K562 (cell line): Measurements from ENCODE around the gene NFYC. TPM values are rescaled to one million over a fixed set of nuclear protein-coding genes. Genes with fewer than 3 reads are reported as not detected.

Experiments
- ARID3B ChIP-seq: fragments of 250-450 bp; sonication (Bioruptor Pico); IDR thresholded peaks from 2 replicates; pipeline ENCODE4 v1.4.0; 2020; ENCODE audit warnings: borderline replicate concordance
- CBX2 ChIP-seq: fragments of 200-600 bp; sonication (generic); IDR thresholded peaks from one replicate; pipeline ENCODE4 v1.6.1; 2012; ENCODE audit warnings: mild to moderate bottlenecking, low read length, inconsistent platforms; ENCODE audit not compliant: insufficient read depth, poor library complexity, severe bottlenecking
- E4F1 ChIP-seq: fragments of 250-450 bp; sonication (Bioruptor Pico); IDR thresholded peaks from 2 replicates; pipeline ENCODE4 v1.5.0; 2021; ENCODE audit warnings: mild to moderate bottlenecking, borderline replicate concordance
- GABPB1 ChIP-seq: sonication (generic); formaldehyde crosslinking; IDR thresholded peaks from 2 replicates; pipeline ENCODE4 v1.8.0; 2022; ENCODE audit warnings: mild to moderate bottlenecking, missing genetic modification reagents
- HDAC8 ChIP-seq: fragments of 450-650 bp; IDR thresholded peaks from 2 replicates; pipeline ENCODE4 v1.6.1; 2016; ENCODE audit warnings: mild to moderate bottlenecking, missing genetic modification characterization, moderate library complexity, missing compliant biosample characterization
- HINFP ChIP-seq: fragments of 450-650 bp; conservative IDR thresholded peaks from 2 replicates; pipeline ENCODE4 v1.6.1; 2016; ENCODE audit warnings: missing genetic modification characterization, low read depth, mild to moderate bottlenecking, control low read depth, missing compliant biosample characterization
- KDM5B ChIP-seq: fragments of 200-600 bp; sonication (generic); IDR thresholded peaks from 2 replicates; pipeline ENCODE4 v1.6.1; 2012; ENCODE audit warnings: low read depth, mild to moderate bottlenecking, moderate library complexity, low read length, control low read depth, inconsistent platforms; ENCODE audit not compliant: insufficient replicate concordance
- MEF2D ChIP-seq: conservative IDR thresholded peaks from 2 replicates; pipeline ENCODE4 v1.6.1; 2016; ENCODE audit warnings: low read depth, missing genetic modification characterization, missing compliant biosample characterization
- NRF1 ChIP-seq, 2 experiments: fragments of 450-650 bp; IDR thresholded peaks in 1 of 2; conservative IDR thresholded peaks in 1 of 2; 2 replicates each; pipeline ENCODE4 v1.6.1; 2014; ENCODE audit warnings: mild to moderate bottlenecking in 2 of 2
- OTX1 ChIP-seq: fragments of 450-650 bp; formaldehyde crosslinking; IDR thresholded peaks from 2 replicates; pipeline ENCODE4 v1.4.0; 2022; ENCODE audit warnings: mild to moderate bottlenecking
- RBM15 ChIP-seq: fragments of 200-400 bp; formaldehyde crosslinking; IDR thresholded peaks from 2 replicates; pipeline ENCODE4 v1.6.1; 2018; ENCODE audit warnings: mild to moderate bottlenecking, low read length, moderate library complexity; ENCODE audit not compliant: insufficient read depth
- SREBF1 ChIP-seq: fragments of 150-350 bp; IDR thresholded peaks from 2 replicates; pipeline ENCODE4 v1.6.1; 2014; ENCODE audit warnings: antibody characterized with exemption, low read depth, low read length, borderline replicate concordance
- TCF3 ChIP-seq: sonication (generic); formaldehyde crosslinking; IDR thresholded peaks from 2 replicates; pipeline ENCODE4 v1.4.0; 2020; ENCODE audit warnings: mild to moderate bottlenecking, missing genetic modification reagents
- THRAP3 ChIP-seq: fragments of 450-650 bp; IDR thresholded peaks from 2 replicates; pipeline ENCODE4 v1.6.1; 2016; ENCODE audit warnings: mild to moderate bottlenecking, inconsistent platforms, borderline replicate concordance
- ZBTB26 ChIP-seq: fragments of 450-650 bp; formaldehyde crosslinking; IDR thresholded peaks from 2 replicates; pipeline ENCODE4 v1.4.0; 2022; ENCODE audit warnings: missing genetic modification characterization
- ZBTB9 ChIP-seq: fragments of 450-650 bp; formaldehyde crosslinking; IDR thresholded peaks from 2 replicates; pipeline ENCODE4 v1.4.0; 2020; ENCODE audit warnings: mild to moderate bottlenecking, moderate library complexity
- ZNF444 ChIP-seq: fragments of 250-450 bp; sonication (Bioruptor Pico); IDR thresholded peaks from 2 replicates; pipeline ENCODE4 v1.4.0; 2020; ENCODE audit warnings: mild to moderate bottlenecking, moderate library complexity
- ZNF57 ChIP-seq: fragments of 450-650 bp; formaldehyde crosslinking; IDR thresholded peaks from 2 replicates; pipeline ENCODE4 v1.4.0; 2020; ENCODE audit warnings: mild to moderate bottlenecking, moderate library complexity
- polyA plus RNA-seq, 8 experiments: library from polyadenylated mRNA; depleted of rRNA in 4 of 8; stranded (reverse) in 5 of 8; unstranded in 3 of 8; fragments of >200 nt; fragmentation: Nextera tagmentation in 2 of 8; fragmentation: Illumina TruSeq in 1 of 8; extraction: Ambion mirVana in 2 of 8; extraction: Trizol in 1 of 8; gene quantifications; 2 replicates each; pipeline versions ENCODE4 v1.2.1 to v1.2.3, GENCODE V29; 2011 to 2014; ENCODE audit warnings: inconsistent platforms in 1 of 8, missing spikeins in 1 of 8
- total RNA-seq, 7 experiments: library from RNA; depleted of rRNA in 6 of 7; stranded (reverse); fragments of >200 nt in 6 of 7; fragmentation: Illumina TruSeq in 2 of 7; extraction: Trizol in 2 of 7; gene quantifications; 2 replicates each; pipeline versions ENCODE4 v1.2.1 to v1.2.3, GENCODE V29; 2011 to 2021; ENCODE audit warnings: low replicate concordance in 1 of 7

The NFYC gene
- total and polyA plus RNA-seq, 9 of the 15 experiments (the other 6 are each of a cell fraction or from before 2014, with no cell fraction given), result 4.8 to 59.8 (median 41.1) TPM

GRCh38 chr1:40711465-40712404 is 20.2 kb downstream of the NFYC start (continued):
- TF ChIP-seq ARID3B (CRISPR knock-in tag) (no peak), OTX1 (CRISPR knock-in tag) (no peak), ZNF444 (no peak), ZNF57 (CRISPR knock-in tag) (no peak), CBX2 (no peak), GABPB1 (CRISPR knock-in tag) (no peak), THRAP3 (no peak), KDM5B (no peak), HDAC8 (tag) (no peak), ZBTB9 (CRISPR knock-in tag) (no peak), E4F1 (CRISPR knock-in tag) (no peak), RBM15 (no peak), ZBTB26 (CRISPR knock-in tag) (no peak), MEF2D (no peak), TCF3 (no peak), SREBF1 (no peak), NRF1 (conservative IDR thresholded peaks at IDR 0.05 in 1 of 2, IDR thresholded peaks at IDR 0.05 in 1 of 2) (no peak), HINFP (tag) (no peak)
